ENCODE measurements around the gene PDE4D. TPM values are rescaled to one million over a fixed set of nuclear protein-coding genes. Genes with fewer than 3 reads are reported as not detected.

PDE4D gene
- total RNA-seq, 1 experiment from 2014 or later, result 2.1 TPM

DNA sequence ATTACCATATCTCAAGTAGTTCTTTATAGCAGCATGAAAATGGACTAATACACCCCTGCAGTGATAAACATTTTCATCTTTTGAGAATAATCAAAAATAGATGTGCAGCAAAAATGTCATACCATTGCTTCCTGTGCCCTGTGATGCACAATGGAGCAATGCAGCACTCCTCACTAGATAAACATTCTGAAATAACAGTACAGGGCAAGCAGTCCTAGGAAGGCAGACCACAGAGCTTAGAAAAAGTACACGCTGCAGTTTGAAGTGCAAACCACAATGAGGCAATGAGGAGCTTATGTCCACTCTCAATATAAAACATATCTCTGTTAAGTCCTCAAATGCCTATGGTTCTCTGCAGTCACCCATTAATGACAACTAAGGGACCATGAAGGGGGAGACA is 367.6 kb downstream of the PDE4D start:
- Histone ChIP-seq H3K18ac (ENCODE audit: insufficient read length, low read depth, low read length) (no peak overlapping the region), H4K20me1 (ENCODE audit: control insufficient read depth, insufficient read depth, insufficient read length) (no peaks in the 10 kb centered on the region)
- H3K9me3 Mint-ChIP-seq, result peaks cover 13 to 16% of the 10 kb centered on the region in 2 experiments

More for the DNA sequence above, 367.6 kb downstream of the PDE4D start:
- H2BK120ac ChIP-seq (ENCODE audit: low read depth, low read length, poor library complexity, severe bottlenecking), result no peak overlapping the region
- no peak for DNase-seq
- H3K9me3 ChIP-seq (ENCODE audit: control insufficient read depth, low read depth, low read length), result no peaks in the 10 kb centered on the region
- no peak overlapping the region; a peak in 1 of 7 replicates for H3K27ac Mint-ChIP-seq
- H2BK20ac ChIP-seq (ENCODE audit: low read depth, low read length, poor library complexity, severe bottlenecking), result no peak overlapping the region
- no peak overlapping the region for H4K8ac ChIP-seq (replicated peaks; ENCODE audit: insufficient read length, low read depth, low read length)
- H2BK12ac ChIP-seq (ENCODE audit: insufficient read length, low read depth, low read length), result no peak overlapping the region
- no peak overlapping the region for H3K9ac ChIP-seq (ENCODE audit: extremely low read depth, insufficient read length, low read length)
- no peaks in the 10 kb centered on the region for H3K79me2 ChIP-seq (ENCODE audit: insufficient read depth, low read length)
- no peak overlapping the region for H3K4ac ChIP-seq (ENCODE audit: low read depth, low read length)
- peaks cover 14 to 22% of the 10 kb centered on the region in 2 experiments for H3K4me1 Mint-ChIP-seq
- TF ChIP-seq, protein P1, sequence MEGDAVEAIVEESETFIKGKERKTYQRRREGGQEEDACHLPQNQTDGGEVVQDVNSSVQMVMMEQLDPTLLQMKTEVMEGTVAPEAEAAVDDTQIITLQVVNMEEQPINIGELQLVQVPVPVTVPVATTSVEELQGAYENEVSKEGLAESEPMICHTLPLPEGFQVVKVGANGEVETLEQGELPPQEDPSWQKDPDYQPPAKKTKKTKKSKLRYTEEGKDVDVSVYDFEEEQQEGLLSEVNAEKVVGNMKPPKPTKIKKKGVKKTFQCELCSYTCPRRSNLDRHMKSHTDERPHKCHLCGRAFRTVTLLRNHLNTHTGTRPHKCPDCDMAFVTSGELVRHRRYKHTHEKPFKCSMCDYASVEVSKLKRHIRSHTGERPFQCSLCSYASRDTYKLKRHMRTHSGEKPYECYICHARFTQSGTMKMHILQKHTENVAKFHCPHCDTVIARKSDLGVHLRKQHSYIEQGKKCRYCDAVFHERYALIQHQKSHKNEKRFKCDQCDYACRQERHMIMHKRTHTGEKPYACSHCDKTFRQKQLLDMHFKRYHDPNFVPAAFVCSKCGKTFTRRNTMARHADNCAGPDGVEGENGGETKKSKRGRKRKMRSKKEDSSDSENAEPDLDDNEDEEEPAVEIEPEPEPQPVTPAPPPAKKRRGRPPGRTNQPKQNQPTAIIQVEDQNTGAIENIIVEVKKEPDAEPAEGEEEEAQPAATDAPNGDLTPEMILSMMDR (conservative IDR thresholded peaks at IDR 0.05), result no peak
- no peak overlapping the region for H3K56ac ChIP-seq (ENCODE audit: insufficient read length, low read depth, low read length)
- H2AK5ac ChIP-seq (ENCODE audit: insufficient read length, low read length), result no peak overlapping the region
- H3K4me3 Mint-ChIP-seq, result no peak overlapping the region
- H3K4me1 ChIP-seq (ENCODE audit: insufficient read depth, low read length), result no peaks in the 10 kb centered on the region
- H2AFZ ChIP-seq (ENCODE audit: low read length), result no peak overlapping the region
- no peak overlapping the region for H4K91ac ChIP-seq (ENCODE audit: insufficient read length, low read depth, low read length)
- no peaks in the 10 kb centered on the region for H3K27me3 Mint-ChIP-seq (ENCODE audit: low read depth)
- no peak overlapping the region for H3K27ac ChIP-seq (ENCODE audit: insufficient read length, low read depth, low read length)
- H3K23ac ChIP-seq (ENCODE audit: insufficient read length, low read depth, low read length), result no peak overlapping the region
- H3K23me2 ChIP-seq (ENCODE audit: insufficient read length, low read depth, low read length, poor library complexity, severe bottlenecking), result no peaks in the 10 kb centered on the region
- H4K5ac ChIP-seq (ENCODE audit: insufficient read length, low read depth, low read length), result no peak overlapping the region
- H2BK5ac ChIP-seq (ENCODE audit: insufficient read length, low read length), result no peak overlapping the region
- H3K36me3 Mint-ChIP-seq (ENCODE audit: insufficient read depth in 1 of 3, low read depth in 3 of 3), result peaks cover 8 to 21% (median 10%) of the 10 kb centered on the region in 3 experiments
- H3K4me2 ChIP-seq (ENCODE audit: insufficient read depth, insufficient read length, low read length), result no peak overlapping the region
- H3T11ph ChIP-seq (ENCODE audit: low read length), result no peak overlapping the region
- no CpG with 5 or more reads among the region's 1 CpG for WGBS (ENCODE audit: extremely low coverage, insufficient read length, low lambda C conversion rate)
- no peaks in the 10 kb centered on the region for H3K79me1 ChIP-seq (ENCODE audit: insufficient read depth, low read depth, low read length, poor library complexity, severe bottlenecking)
- H2BK15ac ChIP-seq (ENCODE audit: low read depth, low read length), result no peak overlapping the region
- H3K27me3 ChIP-seq (ENCODE audit: insufficient read depth, low read length), result no peaks in the 10 kb centered on the region
- H3K14ac ChIP-seq (ENCODE audit: insufficient read depth, low read length), result no peak overlapping the region
